Measurements from ENCODE around the gene JAZF1. TPM values are rescaled to one million over a fixed set of nuclear protein-coding genes. Genes with fewer than 3 reads are reported as not detected.
A peak's percentile ranks its signal among the peaks of the same experiment; 100 is the strongest.

JAZF1 gene
- total RNA-seq, 1 donor from 2014 or later, result 36.1 TPM

GRCh38 chr7:27804139-27804538 is 376.5 kb downstream of the JAZF1 start:
- intact Hi-C loops (cut with DNase I), result no loop called here
- no peaks in the 10 kb centered on the region for H3K9me3 ChIP-seq
- peak overlapping the region; percentile 70 for H3K27ac ChIP-seq
- TF ChIP-seq POLR2A (IDR thresholded peaks at IDR 0.05) (no peak), POLR2AphosphoS5 (IDR thresholded peaks at IDR 0.05; ENCODE audit: insufficient read depth in 1 of 2, low read depth in 1 of 2) (no peak), CTCF (IDR thresholded peaks at IDR 0.05) (no peak)
- H3K4me3 ChIP-seq, result no peak overlapping the region
- DNase-seq (ENCODE audit: extremely low spot score in 2 of 2), result no peak
- H3K4me1 ChIP-seq, result peaks cover 7% of the 10 kb centered on the region
- no peaks in the 10 kb centered on the region for H3K36me3 ChIP-seq
- no peaks in the 10 kb centered on the region for H3K27me3 ChIP-seq

- H3K4me1 ChIP-seq, result peaks cover 7% of the 10 kb centered on the region
- intact Hi-C loops (cut with DNase I), result no loop called here
- DNase-seq (ENCODE audit: extremely low spot score in 2 of 2), result no peak
- H3K9me3 ChIP-seq, result no peaks in the 10 kb centered on the region
- TF ChIP-seq POLR2A (IDR thresholded peaks at IDR 0.05), result no peak
- no peak for TF ChIP-seq CTCF (IDR thresholded peaks at IDR 0.05)
- TF ChIP-seq POLR2AphosphoS5 (IDR thresholded peaks at IDR 0.05; ENCODE audit: insufficient read depth in 1 of 2, low read depth in 1 of 2), result peak in 1 of 2 donors; percentile 45
- no peaks in the 10 kb centered on the region for H3K27me3 ChIP-seq
- H3K36me3 ChIP-seq, result no peaks in the 10 kb centered on the region
- peak overlapping the region; percentile 42 for H3K27ac ChIP-seq
- no peak overlapping the region for H3K4me3 ChIP-seq
Observed at GRCh38 chr7:27802999-27803398, 377.6 kb downstream of the JAZF1 start.

- TF ChIP-seq CTCF (IDR thresholded peaks at IDR 0.05), result no peak
- TF ChIP-seq POLR2A (IDR thresholded peaks at IDR 0.05), result no peak
- TF ChIP-seq POLR2AphosphoS5 (IDR thresholded peaks at IDR 0.05; ENCODE audit: insufficient read depth in 1 of 2, low read depth in 1 of 2), result no peak
- Histone ChIP-seq H3K4me3 (no peak overlapping the region), H3K4me1 (peaks cover 7% of the 10 kb centered on the region), H3K27ac (no peak overlapping the region), H3K9me3 (no peaks in the 10 kb centered on the region), H3K36me3 (peaks cover 0 to 26% of the 10 kb centered on the region in 2 donors), H3K27me3 (no peaks in the 10 kb centered on the region)
- intact Hi-C loops (cut with DNase I), result no loop called here
- DNase-seq (ENCODE audit: extremely low spot score in 2 of 2), result no peak
Observed at GRCh38 chr7:27799212-27799611, 381.4 kb downstream of the JAZF1 start.

GRCh38 chr7:27795977-27796376 is 384.6 kb downstream of the JAZF1 start:
- TF ChIP-seq CTCF (IDR thresholded peaks at IDR 0.05) (no peak), POLR2AphosphoS5 (IDR thresholded peaks at IDR 0.05; ENCODE audit: insufficient read depth in 1 of 2, low read depth in 1 of 2) (no peak), POLR2A (IDR thresholded peaks at IDR 0.05) (no peak)
- Histone ChIP-seq H3K27ac (no peak overlapping the region), H3K4me1 (no peaks in the 10 kb centered on the region), H3K36me3 (peaks cover 0 to 39% of the 10 kb centered on the region in 2 donors), H3K4me3 (no peak overlapping the region), H3K9me3 (no peaks in the 10 kb centered on the region), H3K27me3 (no peaks in the 10 kb centered on the region)
- intact Hi-C loops (cut with DNase I), result no loop called here
- no peak for DNase-seq (ENCODE audit: extremely low spot score in 2 of 2)

GRCh38 chr7:27793780-27794179 is 386.8 kb downstream of the JAZF1 start:
- H3K36me3 ChIP-seq, result peaks cover 0 to 39% of the 10 kb centered on the region in 2 donors
- no peaks in the 10 kb centered on the region for H3K27me3 ChIP-seq
- DNase-seq (ENCODE audit: extremely low spot score in 2 of 2), result no peak
- H3K27ac ChIP-seq, result no peak overlapping the region
- no peaks in the 10 kb centered on the region for H3K4me1 ChIP-seq
- no peak for TF ChIP-seq CTCF (IDR thresholded peaks at IDR 0.05)
- TF ChIP-seq POLR2A (IDR thresholded peaks at IDR 0.05), result no peak
- no peak for TF ChIP-seq POLR2AphosphoS5 (IDR thresholded peaks at IDR 0.05; ENCODE audit: insufficient read depth in 1 of 2, low read depth in 1 of 2)
- no peak overlapping the region for H3K4me3 ChIP-seq
- no peaks in the 10 kb centered on the region for H3K9me3 ChIP-seq
- intact Hi-C loops (cut with DNase I), result no loop called here
